Ishikawa (cell line): Measurements from ENCODE around the gene ZNF22.

ENCODE experiments used
- CEBPB ChIP-seq: IDR thresholded peaks from 2 replicates; pipeline ENCODE4 v1.6.1; 2012
- CREB1 ChIP-seq: IDR thresholded peaks from 2 replicates; pipeline ENCODE4 v1.6.1; 2012; ENCODE audit warnings: low read depth
- EGR1 ChIP-seq: IDR thresholded peaks from 2 replicates; pipeline ENCODE4 v1.6.1; 2012
- EP300 ChIP-seq: IDR thresholded peaks from 2 replicates; pipeline ENCODE4 v1.6.1; 2012; ENCODE audit warnings: borderline replicate concordance
- FOXM1 ChIP-seq: IDR thresholded peaks from 2 replicates; pipeline ENCODE4 v1.6.1; 2012; ENCODE audit warnings: low read depth, borderline replicate concordance
- MAX ChIP-seq: IDR thresholded peaks from 2 replicates; pipeline ENCODE4 v1.6.1; 2012
- NFIC ChIP-seq: IDR thresholded peaks from 2 replicates; pipeline ENCODE4 v1.6.1; 2012
- RAD21 ChIP-seq: IDR thresholded peaks from 2 replicates; pipeline ENCODE4 v1.6.1; 2012; ENCODE audit warnings: low read depth
- REST ChIP-seq: IDR thresholded peaks from 2 replicates; pipeline ENCODE4 v1.6.1; 2012; ENCODE audit warnings: low read depth, mild to moderate bottlenecking
- TAF1 ChIP-seq: IDR thresholded peaks from 2 replicates; pipeline ENCODE4 v1.6.1; 2012; ENCODE audit warnings: low read depth, mild to moderate bottlenecking
- TCF12 ChIP-seq: IDR thresholded peaks from 2 replicates; pipeline ENCODE4 v1.6.1; 2012; ENCODE audit warnings: low read depth
- TEAD4 ChIP-seq: IDR thresholded peaks from 2 replicates; pipeline ENCODE4 v1.6.1; 2012
- USF1 ChIP-seq: IDR thresholded peaks from 2 replicates; pipeline ENCODE4 v1.6.1; 2012
- YY1 ChIP-seq: IDR thresholded peaks from 2 replicates; pipeline ENCODE4 v1.6.1; 2012; ENCODE audit warnings: low read depth
- ZBTB7A ChIP-seq: IDR thresholded peaks from 2 replicates; pipeline ENCODE4 v1.6.1; 2012; ENCODE audit warnings: low read depth

Gene ZNF22

GRCh38 chr10:45035673-45036072 lies 35.0 kb downstream of the ZNF22 start:
- no peak for TF ChIP-seq YY1
- no peak for TF ChIP-seq NFIC
- no peak for TF ChIP-seq FOXM1
- TF ChIP-seq ZBTB7A: no peak
- no peak for TF ChIP-seq TEAD4
- no peak for TF ChIP-seq MAX
- no peak for TF ChIP-seq EP300
- TF ChIP-seq REST: no peak
- no peak for TF ChIP-seq TAF1
- TF ChIP-seq CREB1: no peak
- no peak for TF ChIP-seq USF1
- no peak for TF ChIP-seq TCF12

- TF ChIP-seq TCF12 (no peak), EP300 (no peak), RAD21 (no peak), REST (no peak), ZBTB7A (no peak), TEAD4 (no peak), CEBPB (no peak), USF1 (no peak), CREB1 (no peak), NFIC (no peak), MAX (no peak)
These were observed 40.3 kb downstream of the ZNF22 start for GRCh38 chr10:45040921-45041542.

- TF ChIP-seq USF1: no peak
- TF ChIP-seq REST: no peak
- no peak for TF ChIP-seq MAX
- no peak for TF ChIP-seq EGR1
- TF ChIP-seq YY1: no peak
These were observed 43.6 kb downstream of the ZNF22 start for GRCh38 chr10:45044290-45044689.

GRCh38 chr10:45050551-45051235 lies 50.0 kb downstream of the ZNF22 start:
- TF ChIP-seq FOXM1 (no peak), TCF12 (no peak), YY1 (no peak), TAF1 (no peak), EP300 (no peak), RAD21 (no peak), ZBTB7A (no peak), EGR1 (no peak), CREB1 (no peak), TEAD4 (no peak), MAX (no peak), CEBPB (no peak)
